ENCODE measurements around the gene PRSS36.
"Not testable (repeated sequence)": the region's sequence is repeated elsewhere in the genome, so short reads cannot be mapped to it uniquely, and the experiment has no call there.

The PRSS36 gene

GRCh38 chr16:31118223-31119155, 31.4 kb downstream of the PRSS36 start:
- DNase-seq: peak; percentile 40

- DNase-seq: peak; percentile 98
These were observed 32.3 kb downstream of the PRSS36 start, which contains the start of gene KAT8 for GRCh38 chr16:31117384-31118222. Gene KAT8, plus strand, starts transcription at chr16:31117664. Its CDS starts 18 bp downstream, at chr16:31117682.

DNA sequence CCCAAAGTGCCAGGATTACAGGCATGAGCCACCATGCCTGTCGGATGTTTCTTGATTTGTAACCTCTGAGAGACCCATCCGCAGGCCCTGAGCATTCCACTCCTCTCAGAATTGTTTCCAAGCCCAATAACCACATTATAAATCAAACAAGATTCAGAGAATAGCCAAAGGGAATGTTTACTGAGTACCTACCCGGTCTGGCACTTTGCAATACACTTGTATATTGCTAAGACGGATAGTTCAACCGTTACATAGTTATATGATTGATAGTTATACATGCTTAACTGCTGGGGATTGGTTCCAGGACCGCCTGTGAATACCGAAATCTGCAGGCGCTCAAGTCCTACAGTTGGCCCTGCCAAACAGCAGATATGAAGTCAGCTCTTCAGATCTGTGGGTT, 35.4 kb downstream of the PRSS36 start:
- no peak for DNase-seq

DNA sequence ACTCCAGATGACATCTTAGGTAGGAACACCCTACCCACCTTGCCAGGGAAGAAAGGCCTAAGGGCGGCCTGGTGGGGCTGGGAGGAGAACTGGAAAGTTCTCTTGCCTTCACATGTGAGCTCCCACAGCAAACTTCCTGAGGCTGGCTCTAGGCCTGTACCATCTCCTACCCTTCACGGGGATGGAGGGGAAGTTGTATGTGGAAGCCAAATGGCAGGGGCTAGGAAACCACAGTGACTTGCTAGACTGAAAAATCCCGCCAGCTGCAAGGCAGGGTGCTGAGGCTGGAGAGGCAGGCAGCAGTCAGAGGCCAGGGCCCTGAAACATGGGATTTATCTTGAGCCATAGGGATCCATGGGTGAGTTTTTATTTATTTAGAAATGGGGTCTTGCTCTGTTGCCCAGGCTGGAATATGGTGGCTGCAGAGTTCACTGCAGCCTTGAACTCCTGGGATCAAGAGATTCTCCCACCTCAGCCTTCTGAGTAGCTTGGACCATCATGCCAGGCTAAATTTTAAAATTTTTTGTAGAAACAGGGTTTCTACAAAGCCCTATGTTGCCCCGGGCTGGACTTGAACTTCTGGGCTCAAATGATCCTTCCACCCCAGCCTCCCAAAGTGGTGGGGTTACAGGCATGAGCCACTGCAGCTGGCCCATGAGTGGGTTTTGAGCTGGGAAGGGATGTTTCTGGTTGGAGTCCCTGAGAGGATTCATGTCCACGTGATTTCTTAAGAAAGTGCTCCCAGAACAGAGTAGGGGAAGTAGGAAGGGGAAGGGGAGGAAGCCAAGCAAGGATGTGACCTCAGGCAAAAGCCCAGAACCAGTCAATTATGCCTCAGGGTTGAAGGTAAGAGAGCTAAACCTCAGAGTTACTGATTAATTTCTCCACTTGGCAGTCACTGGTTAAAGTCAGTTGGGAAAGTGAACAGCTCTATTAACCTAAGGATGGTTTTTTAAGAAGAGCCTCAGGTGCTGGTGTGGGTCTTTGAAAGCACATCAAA, 36.4 kb downstream of the PRSS36 start:
- DNase-seq: no peak

- DNase-seq: no peak
These were observed 37.2 kb downstream of the PRSS36 start for GRCh38 chr16:31112711-31113110.

GRCh38 chr16:31111881-31112466, 37.9 kb downstream of the PRSS36 start:
- DNase-seq: no peak

GRCh38 chr16:31110106-31111034, 39.5 kb downstream of the PRSS36 start:
- DNase-seq: no peak

DNA sequence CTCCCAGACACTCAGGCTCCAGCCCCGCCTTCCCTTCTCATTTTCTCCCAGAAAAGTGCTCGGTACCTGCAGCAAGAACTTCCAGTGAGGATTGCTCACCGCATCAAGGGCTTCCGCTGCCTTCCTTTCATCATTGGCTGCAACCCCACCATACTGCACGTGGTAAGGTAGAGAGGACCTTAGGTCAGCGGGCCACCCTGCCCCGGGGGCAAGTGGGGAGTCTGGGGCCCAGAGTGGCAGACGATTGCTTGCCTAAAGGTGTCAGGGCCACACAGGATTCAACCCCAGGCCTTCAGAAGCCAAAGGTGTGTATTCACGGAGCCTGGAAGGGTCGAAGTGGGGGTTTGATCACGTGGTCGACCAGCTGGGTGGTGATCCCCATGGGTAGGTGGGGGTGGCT, 40.2 kb downstream of the PRSS36 start:
- no peak for DNase-seq

DNA sequence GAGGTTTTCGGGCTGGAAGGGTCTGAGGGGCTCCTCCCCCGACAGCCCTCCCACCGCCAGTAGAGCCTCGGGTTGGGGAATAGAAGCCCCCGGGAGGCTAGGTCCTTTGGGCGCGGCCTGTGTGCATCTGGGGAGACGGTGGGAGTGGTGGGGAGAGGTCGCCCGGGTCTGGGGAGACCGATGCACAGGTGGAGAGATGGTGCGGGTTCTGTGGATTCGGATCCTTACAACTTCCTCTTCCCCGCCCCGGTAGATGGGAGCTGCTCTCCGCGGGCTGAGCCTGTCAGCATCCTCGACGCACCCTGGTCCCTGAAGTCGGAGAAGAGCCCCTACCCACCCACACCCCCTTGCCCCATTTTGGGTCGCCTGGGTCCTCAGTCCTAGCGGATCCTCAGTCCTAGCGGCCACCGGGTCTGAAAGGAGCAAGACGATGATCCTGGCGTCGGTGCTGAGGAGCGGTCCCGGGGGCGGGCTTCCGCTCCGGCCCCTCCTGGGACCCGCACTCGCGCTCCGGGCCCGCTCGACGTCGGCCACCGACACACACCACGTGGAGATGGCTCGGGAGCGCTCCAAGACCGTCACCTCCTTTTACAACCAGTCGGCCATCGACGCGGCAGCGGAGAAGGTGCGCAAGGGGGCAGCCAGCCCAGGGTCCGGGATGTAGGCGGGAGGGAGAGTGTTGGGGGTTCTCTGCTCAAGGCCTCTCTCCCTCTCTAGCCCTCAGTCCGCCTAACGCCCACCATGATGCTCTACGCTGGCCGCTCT, 40.9 kb downstream of the PRSS36 start:
- no peak for DNase-seq

DNA sequence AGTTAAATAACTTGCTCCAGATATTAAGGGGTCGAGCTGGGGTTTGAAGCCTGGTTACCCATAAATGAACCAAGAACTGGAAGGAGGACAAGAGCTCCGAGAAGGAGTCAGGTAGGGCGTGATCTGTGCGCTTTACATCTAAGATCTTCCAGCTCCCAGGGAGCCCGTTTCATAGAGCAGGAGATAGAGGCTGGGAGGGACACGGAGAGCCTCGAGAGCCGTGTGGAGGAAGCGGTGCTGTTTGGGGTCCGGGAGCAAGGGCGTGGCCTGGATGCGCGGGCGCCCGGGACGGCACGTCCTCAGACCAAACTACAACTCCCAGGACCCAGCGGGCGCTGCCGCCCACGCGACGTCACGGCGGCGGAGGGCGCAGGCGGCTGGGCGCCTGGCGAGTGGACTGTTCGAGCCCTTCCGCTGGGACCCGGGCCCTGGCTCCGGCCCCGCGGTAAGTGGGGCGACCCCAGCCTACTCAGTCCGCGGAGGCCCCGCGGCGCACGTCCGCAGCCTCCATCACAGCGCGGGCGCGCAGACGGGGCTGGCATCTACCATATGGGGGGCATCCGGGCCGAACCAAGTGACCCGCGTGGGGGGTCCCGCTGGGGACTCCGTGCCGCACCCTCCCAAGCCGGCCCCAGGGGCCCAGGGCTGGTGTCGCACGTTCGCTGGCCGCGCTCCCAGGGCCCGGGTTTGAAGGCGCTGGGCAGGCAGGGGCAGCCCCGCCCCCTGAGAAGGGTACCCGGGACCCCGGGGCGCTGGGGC, 41.7 kb downstream of the PRSS36 start, which contains the start of gene BCKDK:
Gene BCKDK (plus strand): TSS at position 352 of the 759 bp plus-strand sequence. CDS start 838 bp downstream, outside the sequence.
- peak; percentile 72 for DNase-seq

DNA sequence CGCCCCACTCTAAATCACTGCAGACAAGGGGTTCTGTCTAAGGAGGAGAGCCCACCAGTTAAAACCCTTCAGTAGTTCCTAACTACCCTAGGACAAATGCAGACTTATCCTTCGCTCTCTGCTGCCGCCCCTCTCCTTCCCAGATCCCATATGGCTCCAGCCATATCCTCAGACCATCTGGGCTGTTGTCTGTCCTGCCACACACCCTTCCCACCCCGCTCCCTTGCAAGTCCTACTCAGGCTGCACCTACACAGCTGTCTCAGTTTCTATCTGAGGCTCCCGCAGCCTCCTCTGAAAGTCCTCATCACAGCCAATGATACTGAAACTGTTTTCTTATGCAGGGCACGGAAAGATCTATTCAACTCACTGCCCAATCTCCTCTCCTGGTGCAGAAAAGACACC, 42.4 kb downstream of the PRSS36 start:
- no peak for DNase-seq

DNA sequence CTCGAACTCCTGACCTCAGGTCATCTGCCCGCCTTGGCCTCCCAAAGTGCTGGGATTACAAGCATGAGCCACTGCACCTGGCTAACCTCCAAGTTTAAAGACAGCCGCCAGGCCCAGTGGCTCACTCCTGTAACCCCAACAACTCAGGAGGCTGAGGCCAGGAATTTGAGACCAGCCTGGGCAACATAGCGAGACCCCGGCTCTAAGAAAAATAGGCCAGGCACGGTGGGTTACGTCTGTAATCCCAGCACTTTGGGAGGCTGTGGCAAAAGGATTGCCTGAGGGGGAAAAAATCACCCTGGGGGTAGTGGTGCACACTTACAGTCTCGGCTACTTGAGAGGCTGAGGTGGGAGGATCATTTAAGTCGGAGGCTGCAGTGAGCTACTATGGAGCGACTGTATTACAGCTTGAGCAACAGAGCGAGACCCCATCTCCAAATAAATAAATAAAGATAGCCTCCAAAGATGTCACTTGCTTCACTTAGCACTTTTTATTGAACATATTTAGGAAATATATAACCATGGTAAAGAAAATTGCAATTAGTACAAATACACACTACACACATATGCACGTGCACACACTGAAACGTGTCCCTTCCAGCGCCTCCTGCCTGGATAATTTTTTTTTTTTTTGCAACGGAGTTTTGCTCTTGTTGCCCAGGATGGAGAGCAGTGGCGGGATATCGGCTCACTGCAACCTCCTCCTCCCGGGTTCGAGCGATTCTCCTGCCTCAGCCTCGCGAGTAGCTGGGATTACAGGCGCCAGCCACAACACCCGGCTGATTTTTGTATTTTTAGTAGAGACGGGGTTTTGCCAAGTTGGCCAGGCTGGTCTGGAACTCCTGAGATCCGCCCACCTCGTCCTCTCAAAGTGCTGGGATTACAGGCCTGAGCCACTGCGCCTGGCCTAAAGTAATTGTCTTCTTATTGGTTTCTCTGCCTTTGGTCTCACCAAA, 43.1 kb downstream of the PRSS36 start:
- DNase-seq: no peak

- peak; percentile 47 for DNase-seq
These were observed 44.1 kb downstream of the PRSS36 start for GRCh38 chr16:31105677-31106213.

DNA sequence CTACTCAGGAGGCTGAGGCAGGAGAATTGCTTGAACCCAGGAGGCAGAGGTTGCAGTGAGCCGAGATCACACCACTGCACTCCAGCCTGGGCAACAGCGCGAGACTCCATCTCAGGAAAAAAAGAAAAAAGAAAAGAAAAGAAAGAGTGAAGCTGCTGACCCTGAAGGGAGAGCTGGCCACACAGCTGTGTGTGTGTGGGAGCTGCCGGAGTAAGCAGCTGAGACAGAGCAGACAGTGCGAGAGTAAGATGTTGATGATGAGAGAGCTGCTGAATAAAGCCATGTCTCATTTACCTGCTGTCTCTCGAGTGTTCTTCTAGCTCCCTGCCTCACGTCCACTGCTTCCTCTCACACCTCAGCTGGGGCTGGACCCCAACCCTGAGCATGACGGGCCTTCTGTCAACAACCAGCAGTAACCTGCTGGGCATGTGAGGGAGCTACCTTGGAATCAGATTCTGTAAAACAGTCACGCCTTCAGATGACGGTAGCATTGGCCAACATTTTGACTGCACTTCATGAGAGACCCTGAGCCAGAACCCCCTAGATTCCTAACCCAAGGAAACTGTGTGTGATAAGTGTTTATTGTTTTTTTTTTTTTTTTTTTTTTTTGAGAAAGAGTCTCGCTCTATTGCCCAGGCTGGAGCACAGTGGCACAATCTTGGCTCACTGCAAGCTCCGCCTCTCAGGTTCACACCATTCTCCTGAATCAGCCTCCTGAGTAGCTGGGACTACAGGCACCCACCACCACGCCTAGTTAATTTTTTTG, 48.8 kb downstream of the PRSS36 start:
- DNase-seq: not testable (repeated sequence)

DNA sequence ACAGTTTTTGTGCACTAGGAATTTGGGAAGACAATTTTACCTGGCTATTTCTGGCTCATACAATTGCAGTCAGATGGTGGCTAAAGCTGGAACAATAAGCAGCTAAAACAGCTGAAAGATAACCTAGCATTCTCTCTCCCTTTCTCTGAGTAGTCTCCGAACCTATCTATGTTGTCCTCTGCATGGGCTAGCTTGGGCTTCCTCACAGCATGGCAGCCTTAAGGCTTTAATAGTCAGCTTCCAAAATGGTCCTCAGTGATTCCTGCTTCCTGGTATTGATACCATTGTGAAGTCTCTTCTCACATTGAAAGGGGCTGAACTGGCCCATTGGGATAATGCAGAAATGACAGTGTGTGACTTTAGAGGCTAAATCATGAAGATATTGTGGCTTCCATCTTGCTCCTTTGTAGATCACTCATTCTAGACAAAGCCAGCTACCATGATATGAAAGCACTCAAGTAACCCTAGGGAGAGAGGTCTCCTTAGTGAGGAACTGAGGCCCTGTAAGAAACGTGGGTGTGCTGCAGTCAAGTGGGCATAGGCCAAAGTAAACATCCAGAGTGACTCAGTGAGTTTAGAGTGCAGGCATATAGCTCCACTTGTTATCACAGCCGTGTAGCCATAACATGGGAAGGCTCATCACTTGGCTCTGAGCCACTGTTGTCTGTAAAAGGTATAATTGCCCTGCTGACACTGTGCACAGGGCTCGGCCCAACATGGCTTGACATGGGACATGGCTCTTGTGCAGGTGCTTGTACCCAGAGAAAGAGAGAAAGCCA, 49.8 kb downstream of the PRSS36 start:
- DNase-seq: no peak
